AG04450 (cell line): ENCODE data around the gene PSMD1. TPM values are rescaled to one million over a fixed set of nuclear protein-coding genes. Genes with fewer than 3 reads are reported as not detected.
"Not testable (repeated sequence)": the region's sequence is repeated elsewhere in the genome, so short reads cannot be mapped to it uniquely, and the experiment has no call there.

ENCODE experiments used
- CTCF ChIA-PET: fragments of 300-600, 350-600 bp; formaldehyde crosslinking; extraction: SDS; loops from one replicate; lab custom pipeline; 2022; ENCODE audit warnings: antibody characterized with exemption, inconsistent platforms; lab: Charles Lee
- POLR2A ChIA-PET: fragments of 350-600 bp; formaldehyde crosslinking; extraction: SDS; loops from one replicate; lab custom pipeline; 2021; ENCODE audit warnings: antibody characterized with exemption, inconsistent platforms; lab: Yijun Ruan, JAX
- DNase-seq: peaks from one replicate; pipeline ENCODE4 v3.0.0-alpha.2; 2011; ENCODE audit warnings: low read depth, low spot score
- H3K27ac ChIP-seq: one replicate; pipeline ENCODE4 v1.5.1; 2012; ENCODE audit warnings: low read depth, low read length, control low read depth
- H3K27me3 ChIP-seq: one replicate; pipeline ENCODE4 v1.6.0; 2012; ENCODE audit warnings: low read length; ENCODE audit not compliant: control insufficient read depth, insufficient read depth
- H3K4me3 ChIP-seq: 2 replicates; pipeline ENCODE4 v1.5.1; 2011; ENCODE audit warnings: mild to moderate bottlenecking, low read depth, low read length, control low read depth
- H3K9me3 ChIP-seq: 2 replicates; pipeline ENCODE4 v1.5.1; 2012; ENCODE audit warnings: low read length; ENCODE audit not compliant: control insufficient read depth, insufficient read depth
- CTCF ChIP-seq: IDR thresholded peaks from 2 replicates; pipeline ENCODE4 v1.5.1; 2011; ENCODE audit warnings: low read depth, low read length, control low read depth, inconsistent platforms
- polyA plus RNA-seq: library from polyadenylated mRNA; depleted of rRNA; stranded (reverse); fragments of >200 nt; gene quantifications from 2 replicates; pipeline ENCODE4 v1.2.3, GENCODE V29; 2011

The PSMD1 gene
- polyA plus RNA-seq, 1 experiment = 211 TPM

DNA sequence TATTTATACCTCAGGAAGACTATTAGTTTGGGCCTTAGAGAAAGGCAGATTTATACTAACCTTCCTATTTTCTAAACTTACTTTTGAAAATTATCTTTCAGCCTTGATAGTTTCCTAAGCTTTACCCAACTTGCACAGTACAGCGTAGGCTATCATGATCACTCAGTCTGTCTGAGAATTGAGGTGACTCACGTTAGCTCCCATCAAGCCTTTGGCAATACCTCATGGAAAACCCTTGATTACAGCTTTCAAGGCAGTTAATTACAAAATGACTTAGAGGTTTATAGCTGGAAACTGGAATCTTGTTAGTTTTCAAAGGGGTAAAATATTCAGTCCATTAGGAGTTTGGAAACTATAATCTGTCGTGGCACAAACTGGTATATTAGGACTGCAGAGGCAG, 115.4 kb downstream of the PSMD1 start:
- DNase-seq = no peak
- ChIA-PET CTCF (no interaction called here), POLR2A (interaction anchor here (0.5 kb wide), 1 partner anchor 9 kb away, joined by 5 read pairs; no protein-coding TSS in a partner anchor)
- H3K4me3 ChIP-seq = no peak overlapping the region
- H3K27ac ChIP-seq = no peak overlapping the region
- TF ChIP-seq CTCF = no peak
- H3K27me3 ChIP-seq = no peaks in the 10 kb centered on the region
- H3K9me3 ChIP-seq = no peaks in the 10 kb centered on the region

GRCh38 chr2:231174211-231174651, 117.6 kb downstream of the PSMD1 start:
- TF ChIP-seq CTCF = no peak
- H3K27me3 ChIP-seq = no peaks in the 10 kb centered on the region
- no peak overlapping the region for H3K27ac ChIP-seq
- no peaks in the 10 kb centered on the region for H3K9me3 ChIP-seq
- CTCF ChIA-PET = interaction anchor here (1.2 kb wide), 1 partner anchor 19 kb away, joined by 3 read pairs; no protein-coding TSS in a partner anchor
- no peak overlapping the region for H3K4me3 ChIP-seq
- POLR2A ChIA-PET = interaction anchor here (1.3 kb wide), 1 partner anchor 12 kb away, joined by 4 read pairs; no protein-coding TSS in a partner anchor
- no peak for DNase-seq

DNA sequence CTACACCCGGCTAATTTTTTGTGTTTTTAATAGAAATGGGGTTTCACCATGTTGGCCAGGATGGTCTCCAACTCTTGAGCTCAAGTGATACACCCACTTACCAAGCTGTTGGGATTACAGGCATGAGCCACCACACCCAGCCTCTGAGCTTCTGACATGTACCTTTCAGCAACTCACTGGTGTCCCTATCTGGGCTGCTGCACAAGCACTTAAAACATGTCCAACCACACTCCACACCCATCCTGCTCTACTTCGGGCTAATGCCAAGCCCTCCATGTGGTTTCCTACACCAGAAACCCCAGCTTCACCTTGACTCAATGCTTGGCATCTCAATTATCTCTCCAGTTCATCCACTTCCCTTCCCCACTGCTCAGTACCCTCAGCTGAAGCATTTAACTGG, 119.4 kb downstream of the PSMD1 start:
- DNase-seq = no peak
- H3K9me3 ChIP-seq = no peaks in the 10 kb centered on the region
- ChIA-PET CTCF (no interaction called here), POLR2A (interaction anchor here (0.8 to 0.9 kb wide), 2 partner anchors 17 to 26 kb away, joined by 3 to 6 read pairs; no protein-coding TSS in a partner anchor)
- no peak overlapping the region for H3K27ac ChIP-seq
- H3K27me3 ChIP-seq = no peaks in the 10 kb centered on the region
- no peak overlapping the region for H3K4me3 ChIP-seq
- TF ChIP-seq CTCF = no peak

GRCh38 chr2:231177156-231178025, 120.7 kb downstream of the PSMD1 start:
- H3K27ac ChIP-seq = no peak overlapping the region
- ChIA-PET CTCF (no interaction called here), POLR2A (no interaction called here)
- TF ChIP-seq CTCF = no peak
- no peaks in the 10 kb centered on the region for H3K27me3 ChIP-seq
- no peak for DNase-seq
- H3K9me3 ChIP-seq = no peaks in the 10 kb centered on the region; the same call in 1 of the 2 replicates
- H3K4me3 ChIP-seq = no peak overlapping the region

DNA sequence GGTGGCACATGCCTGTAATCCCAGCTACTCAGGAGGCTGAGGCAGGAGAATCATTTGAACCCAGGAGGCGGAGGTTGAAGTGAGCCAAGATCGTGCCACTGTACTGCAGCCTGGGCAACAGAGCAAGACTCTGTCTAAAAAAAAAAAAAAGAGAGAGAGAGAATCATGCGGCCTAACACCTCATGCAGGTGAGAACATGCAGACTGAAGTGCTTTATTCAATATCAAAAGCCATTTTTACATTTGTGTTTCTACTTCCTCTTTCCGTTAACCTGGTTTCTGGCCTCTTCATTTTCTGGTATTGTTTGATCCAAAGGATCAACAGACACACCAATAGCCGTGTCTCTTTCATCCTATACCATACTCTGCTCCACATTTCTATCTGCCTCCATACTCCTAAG, 122.1 kb downstream of the PSMD1 start:
- DNase-seq = not testable (repeated sequence)
- POLR2A ChIA-PET = interaction anchor here (0.7 kb wide), 1 partner anchor 1286 kb away, joined by 5 read pairs; no protein-coding TSS in a partner anchor

More for the DNA sequence above, 122.1 kb downstream of the PSMD1 start:
- H3K4me3 ChIP-seq, H3K9me3 ChIP-seq, CTCF ChIA-PET, H3K27me3 ChIP-seq, H3K27ac ChIP-seq: not testable (repeated sequence)
